DND-41 (cell line): ENCODE results near the gene GRAMD1A.

Source experiments
- EZH2 ChIP-seq: IDR thresholded peaks from 3 replicates; pipeline ENCODE4 v1.6.1; 2012; ENCODE audit warnings: borderline replicate concordance, low read depth, mild to moderate bottlenecking, moderate library complexity, low read length, inconsistent platforms; ENCODE audit not compliant: severe bottlenecking
- TF ChIP-seq, protein P1 (sequence below): IDR thresholded peaks from 2 replicates; pipeline ENCODE4 v1.5.1; 2012; ENCODE audit warnings: borderline replicate concordance, low read length, moderate library complexity, mild to moderate bottlenecking; ENCODE audit not compliant: poor library complexity, severe bottlenecking; ENCODE audit errors: extremely low read depth

DNA sequence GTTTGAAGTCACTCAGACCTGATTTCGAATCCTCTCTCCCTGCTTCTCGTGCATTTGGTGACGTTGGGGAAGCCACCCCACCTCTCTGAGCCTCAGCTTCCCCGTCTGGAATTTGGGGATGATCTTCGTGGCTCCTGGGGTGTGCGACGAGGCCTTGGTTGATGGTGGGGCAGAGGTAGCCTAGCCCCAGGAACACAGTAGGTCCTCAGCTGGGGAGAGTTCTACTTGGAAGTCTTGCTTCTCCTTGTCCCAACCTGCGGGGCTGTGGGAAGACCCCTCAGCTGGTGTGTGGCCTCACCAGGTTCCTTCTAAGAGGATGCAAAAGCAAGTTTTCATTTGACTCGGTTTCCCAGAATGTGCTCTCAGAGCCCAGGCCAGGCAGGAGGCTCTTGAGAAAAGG, 54.5 kb downstream of the GRAMD1A start:
- TF ChIP-seq, protein P1, sequence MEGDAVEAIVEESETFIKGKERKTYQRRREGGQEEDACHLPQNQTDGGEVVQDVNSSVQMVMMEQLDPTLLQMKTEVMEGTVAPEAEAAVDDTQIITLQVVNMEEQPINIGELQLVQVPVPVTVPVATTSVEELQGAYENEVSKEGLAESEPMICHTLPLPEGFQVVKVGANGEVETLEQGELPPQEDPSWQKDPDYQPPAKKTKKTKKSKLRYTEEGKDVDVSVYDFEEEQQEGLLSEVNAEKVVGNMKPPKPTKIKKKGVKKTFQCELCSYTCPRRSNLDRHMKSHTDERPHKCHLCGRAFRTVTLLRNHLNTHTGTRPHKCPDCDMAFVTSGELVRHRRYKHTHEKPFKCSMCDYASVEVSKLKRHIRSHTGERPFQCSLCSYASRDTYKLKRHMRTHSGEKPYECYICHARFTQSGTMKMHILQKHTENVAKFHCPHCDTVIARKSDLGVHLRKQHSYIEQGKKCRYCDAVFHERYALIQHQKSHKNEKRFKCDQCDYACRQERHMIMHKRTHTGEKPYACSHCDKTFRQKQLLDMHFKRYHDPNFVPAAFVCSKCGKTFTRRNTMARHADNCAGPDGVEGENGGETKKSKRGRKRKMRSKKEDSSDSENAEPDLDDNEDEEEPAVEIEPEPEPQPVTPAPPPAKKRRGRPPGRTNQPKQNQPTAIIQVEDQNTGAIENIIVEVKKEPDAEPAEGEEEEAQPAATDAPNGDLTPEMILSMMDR, result no peak
- no peak for TF ChIP-seq EZH2
